GM19099 (cell line): ENCODE results near the gene SPAG4.

Experiments used
- POLR2A ChIP-seq: IDR thresholded peaks from 3 replicates; pipeline ENCODE4 v1.6.1; 2011; ENCODE audit warnings: low read depth; ENCODE audit not compliant: insufficient read length; ENCODE audit errors: extremely low read depth

SPAG4 gene

GRCh38 chr20:35607003-35607735, 8.5 kb upstream of the SPAG4 start:
- no peak for TF ChIP-seq POLR2A

- TF ChIP-seq POLR2A = no peak
These were observed 4.7 kb upstream of the SPAG4 start for GRCh38 chr20:35610833-35611427.

GRCh38 chr20:35611482-35611881, 4.1 kb upstream of the SPAG4 start:
- no peak for TF ChIP-seq POLR2A

GRCh38 chr20:35616465-35617396, 1.1 kb downstream of the SPAG4 start:
- peak; percentile 45 for TF ChIP-seq POLR2A

GRCh38 chr20:35617397-35618262, 2.0 kb downstream of the SPAG4 start:
- TF ChIP-seq POLR2A = peak; percentile 42

- TF ChIP-seq POLR2A = no peak
These were observed 2.9 kb downstream of the SPAG4 start for GRCh38 chr20:35618263-35619131.

GRCh38 chr20:35619196-35620095, 3.8 kb downstream of the SPAG4 start:
- peak; percentile 37 for TF ChIP-seq POLR2A

GRCh38 chr20:35620818-35621559, 5.4 kb downstream of the SPAG4 start:
- TF ChIP-seq POLR2A = no peak

GRCh38 chr20:35621560-35621946, 5.9 kb downstream of the SPAG4 start:
- no peak for TF ChIP-seq POLR2A

- no peak for TF ChIP-seq POLR2A
These were observed 10.2 kb downstream of the SPAG4 start for GRCh38 chr20:35625584-35626385.

GRCh38 chr20:35626386-35627001, 10.9 kb downstream of the SPAG4 start:
- no peak for TF ChIP-seq POLR2A
